CD4-positive, alpha-beta T cell treated with Interleukin-21 for 1 hour (primary cell): ENCODE measurements around the gene SNTG2.
A peak's percentile ranks its signal among the peaks of the same experiment; 100 is the strongest.

Experiments used
- DNase-seq: peaks from one replicate; pipeline ENCODE4 v3.0.0-alpha.2; 2020

SNTG2 gene

DNA sequence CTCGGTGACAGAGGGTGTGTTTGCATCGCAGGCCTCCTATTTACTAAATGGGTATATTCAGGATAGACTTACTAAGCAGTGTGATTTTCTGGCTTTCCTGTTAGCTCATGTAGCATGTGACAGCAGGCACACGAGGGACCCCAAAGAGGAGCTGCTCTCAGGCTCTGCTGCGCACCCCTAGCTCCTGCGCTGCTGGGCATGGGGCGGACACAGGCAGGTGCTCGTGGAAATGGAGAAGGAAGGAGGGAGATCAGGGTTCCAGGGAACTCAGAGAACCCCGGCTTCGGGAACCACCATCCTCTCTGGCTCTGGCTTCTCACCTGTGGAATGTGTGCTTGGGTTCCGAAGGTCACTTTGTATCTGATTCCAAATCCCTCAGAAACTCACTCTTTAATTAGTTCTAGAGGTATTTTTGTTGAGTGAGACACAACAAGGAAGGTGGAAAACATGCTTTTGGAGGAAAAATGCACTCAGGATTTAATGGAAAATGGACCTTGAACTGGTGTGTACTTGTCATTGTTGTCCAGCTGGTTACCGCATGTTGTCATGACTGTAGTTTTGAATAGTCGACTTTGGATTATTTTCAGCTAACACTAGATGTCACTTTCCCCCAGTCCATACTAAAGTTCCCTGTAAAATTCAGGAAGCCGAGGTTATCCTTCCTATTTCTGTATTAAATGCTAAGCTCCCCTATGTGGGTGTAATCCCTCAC is 3.5 kb downstream of the SNTG2 start:
- DNase-seq = no peak

DNA sequence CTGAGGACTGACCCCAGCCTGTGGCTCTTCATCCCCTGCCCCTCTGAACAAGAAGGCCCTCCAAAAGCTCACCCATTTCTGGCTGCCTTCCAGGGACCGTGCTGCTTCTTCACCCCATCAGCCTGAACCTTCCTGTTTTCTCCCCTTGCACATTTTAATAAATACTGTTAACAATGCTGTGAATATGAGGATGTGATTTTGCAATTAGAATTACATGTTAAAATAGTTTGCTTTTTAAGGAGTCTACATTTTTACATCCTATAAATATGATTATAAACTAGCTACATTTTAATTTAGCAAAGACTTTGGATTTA is 4.0 kb downstream of the SNTG2 start:
- DNase-seq = no peak

DNA sequence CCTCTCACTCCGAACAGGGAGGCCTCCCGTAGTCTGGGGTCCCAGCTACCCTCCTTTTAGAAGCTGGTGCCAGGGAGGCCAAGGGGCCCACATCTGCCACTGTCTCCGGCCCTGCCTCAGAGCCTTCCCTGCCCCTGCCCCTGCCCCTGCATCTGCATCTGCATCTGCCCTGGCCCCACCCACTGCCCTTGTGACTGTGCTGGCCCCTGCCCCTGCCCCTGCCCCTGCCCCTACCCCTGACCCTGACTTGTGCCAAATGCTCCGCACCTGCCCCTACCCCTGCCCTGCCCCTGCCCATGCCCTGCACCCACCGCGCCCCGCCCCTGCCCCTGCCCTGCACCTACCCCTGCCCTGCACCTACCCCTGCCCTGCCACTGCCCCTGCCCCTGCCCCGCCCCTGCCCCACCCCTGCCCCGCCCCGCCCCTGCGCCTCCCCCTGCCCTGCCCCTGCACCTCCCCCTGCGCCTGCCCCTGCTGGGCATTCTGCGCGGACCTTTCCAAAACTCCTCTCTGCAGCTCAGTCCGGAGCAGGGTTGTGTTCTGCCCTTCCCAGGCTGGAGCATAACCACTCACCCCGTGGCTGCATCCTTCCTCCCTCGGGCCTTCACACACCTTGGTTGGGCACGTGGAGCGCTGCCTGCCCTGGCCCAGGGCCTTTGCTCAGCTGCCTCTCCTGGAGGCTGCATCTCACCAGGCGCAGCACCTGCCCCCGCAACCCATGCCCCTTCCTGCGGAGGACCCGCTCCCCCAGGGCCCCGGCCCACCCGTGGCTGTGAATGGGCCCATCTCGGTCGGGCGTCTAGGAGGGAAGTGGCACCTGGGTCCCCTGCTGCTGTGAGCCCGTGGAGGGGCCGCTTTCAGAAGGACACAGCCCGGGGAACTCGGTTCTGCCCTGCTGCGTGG is 5.4 kb downstream of the SNTG2 start:
- no peak for DNase-seq

DNA sequence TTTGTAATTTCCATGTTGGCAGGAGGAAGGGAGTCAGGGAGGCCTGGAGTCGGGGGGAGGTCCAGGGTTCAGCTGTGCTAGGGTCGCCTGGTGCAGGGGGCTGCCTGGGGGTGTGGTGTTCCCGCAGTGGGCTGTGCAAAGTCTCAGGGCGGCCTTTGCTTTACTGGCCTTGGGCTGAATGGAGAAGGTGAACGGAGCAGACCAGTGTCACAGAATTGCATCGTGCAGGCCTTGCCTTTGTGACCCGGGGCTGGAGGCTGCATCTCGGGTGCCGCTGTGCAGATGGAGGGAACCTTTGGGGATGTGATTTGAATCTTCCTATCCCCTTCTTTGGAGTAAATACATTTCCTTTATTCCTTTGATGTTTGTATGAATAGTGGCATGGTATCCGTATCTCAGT is 8.8 kb downstream of the SNTG2 start:
- DNase-seq = no peak

DNA sequence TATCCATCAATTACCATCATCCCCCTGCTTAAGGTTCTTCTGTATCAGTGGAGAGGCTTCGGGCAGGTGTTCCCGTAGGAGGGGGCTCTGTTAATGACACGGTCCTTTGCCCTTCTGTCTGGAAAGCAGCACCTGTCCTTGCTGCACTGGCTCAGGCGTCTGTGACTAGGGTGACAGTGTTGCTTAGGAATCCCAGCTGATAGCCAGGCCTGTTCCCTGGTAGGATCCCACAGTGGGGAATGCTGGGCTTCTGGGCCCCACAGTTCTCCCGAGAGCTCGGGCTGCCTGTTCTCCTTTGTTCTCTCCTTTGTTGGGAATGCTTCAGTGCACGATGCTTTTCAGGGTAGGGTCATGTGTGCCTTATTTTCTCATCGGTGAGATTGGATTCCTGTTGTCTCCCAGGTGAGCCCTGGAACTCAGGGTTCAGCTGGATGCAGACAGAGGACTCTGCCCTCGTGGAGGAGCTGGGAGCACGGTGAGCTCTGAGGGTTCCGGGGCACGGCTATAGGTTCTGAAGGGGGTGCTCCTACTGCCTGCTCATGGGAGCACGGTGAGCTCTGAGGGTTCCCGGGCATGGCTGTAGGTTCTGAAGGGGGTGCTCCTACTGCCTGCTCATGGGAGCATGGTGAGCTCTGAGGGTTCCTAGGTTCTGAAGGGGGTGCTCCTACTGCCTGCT is 9.6 kb downstream of the SNTG2 start:
- DNase-seq = no peak

DNA sequence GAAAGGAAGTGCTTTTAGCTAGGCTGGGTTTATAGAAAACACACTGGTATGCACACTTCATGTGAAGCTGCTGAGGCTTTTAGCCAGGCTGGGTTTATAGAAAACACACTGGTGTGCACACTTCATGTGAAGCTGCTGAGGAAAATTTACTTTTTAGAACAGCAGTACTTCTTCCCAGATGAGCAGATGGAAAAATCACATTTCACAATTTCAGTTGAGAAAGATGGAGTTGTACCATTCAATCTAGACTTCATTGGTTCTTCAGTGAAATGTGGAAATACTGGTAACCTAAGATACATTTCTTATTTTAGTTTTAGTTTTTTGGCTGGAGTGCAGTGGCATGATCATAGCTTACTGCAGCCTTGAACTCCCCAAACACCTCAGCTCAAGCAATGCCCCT is 11.1 kb downstream of the SNTG2 start:
- no peak for DNase-seq

DNA sequence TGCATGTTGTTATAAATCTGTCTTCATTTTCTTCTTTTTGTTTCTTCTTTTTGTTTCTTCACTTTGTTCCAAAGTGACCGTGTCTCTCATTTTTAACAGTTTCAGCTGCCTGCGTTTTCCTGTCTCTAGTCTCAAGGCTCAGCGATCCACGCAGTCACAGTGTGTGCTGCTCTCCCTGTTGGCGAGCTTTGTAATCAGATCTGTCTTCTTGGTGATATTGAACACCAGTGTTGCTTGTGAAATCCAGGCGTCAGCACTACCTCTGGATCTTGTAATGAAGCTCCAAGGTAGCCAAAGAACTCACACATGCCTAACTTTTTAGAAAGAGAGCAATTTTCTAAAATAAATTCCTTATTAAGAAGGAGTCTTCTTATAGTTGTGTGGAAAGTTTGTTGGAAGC is 13.2 kb downstream of the SNTG2 start:
- no peak for DNase-seq

DNA sequence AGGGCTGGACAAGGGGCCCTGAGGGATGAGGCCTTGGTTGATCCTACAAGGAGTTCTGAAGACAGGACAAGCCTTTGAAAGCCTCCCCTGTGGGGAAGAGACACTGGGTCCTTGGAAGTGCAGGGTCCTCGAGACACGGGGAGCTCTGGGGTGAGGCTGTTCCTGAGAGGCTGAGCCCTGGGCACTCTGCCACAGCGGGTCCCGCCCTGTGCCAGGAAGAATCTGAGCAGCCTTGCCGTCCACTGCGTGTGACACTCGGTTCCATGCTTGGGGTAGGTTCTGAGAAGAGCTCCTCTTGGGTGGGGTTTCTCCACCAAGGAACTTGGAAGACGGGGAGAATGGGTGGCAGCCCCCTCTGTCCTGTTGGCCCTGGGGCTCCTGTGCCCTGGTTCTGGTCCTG is 13.9 kb downstream of the SNTG2 start:
- no peak for DNase-seq

DNA sequence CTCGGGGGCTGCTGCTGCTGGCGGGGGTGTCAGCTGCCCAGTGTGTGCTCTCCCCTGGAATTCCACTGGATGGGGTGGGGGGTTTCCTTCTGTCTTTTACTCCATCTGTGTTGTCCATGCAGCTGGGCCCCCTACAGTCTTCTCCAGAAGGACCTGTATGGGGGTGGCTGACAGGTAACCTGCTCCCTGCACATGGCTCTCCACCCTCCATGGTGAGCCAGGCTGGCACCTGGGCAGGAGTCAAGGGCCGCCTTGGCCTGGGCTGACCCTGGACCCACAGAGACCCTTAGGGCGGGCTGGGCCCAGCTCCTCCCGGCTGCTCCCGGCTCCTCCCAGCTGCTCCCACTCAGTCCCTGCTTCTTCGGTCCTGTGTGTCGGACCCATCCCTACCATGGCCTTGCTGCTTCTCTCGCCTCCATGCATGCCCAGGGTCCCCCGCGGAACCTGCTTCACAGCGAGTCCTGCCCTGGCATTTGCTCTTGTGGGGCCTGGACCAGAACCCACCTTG is 15.0 kb downstream of the SNTG2 start:
- DNase-seq = no peak

DNA sequence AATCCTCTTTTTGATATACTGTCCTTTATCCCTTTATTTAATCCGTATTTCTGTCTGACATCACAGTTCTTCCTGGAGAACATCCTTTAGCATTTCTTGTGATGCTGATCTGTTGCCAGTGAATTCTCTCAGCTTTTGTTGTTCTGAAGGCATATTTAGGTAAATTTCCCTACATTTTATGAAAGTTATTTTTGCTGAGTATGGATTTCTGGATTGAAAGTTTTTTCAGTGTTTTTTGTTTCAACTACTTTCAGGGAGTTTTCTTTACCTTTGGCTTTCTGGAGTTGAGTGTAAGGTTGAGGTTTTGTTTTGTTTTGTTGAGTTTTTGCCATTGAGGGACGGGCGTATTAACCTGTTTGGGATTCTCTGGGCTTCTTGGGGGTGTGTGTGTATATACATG is 22.5 kb downstream of the SNTG2 start:
- no peak for DNase-seq

DNA sequence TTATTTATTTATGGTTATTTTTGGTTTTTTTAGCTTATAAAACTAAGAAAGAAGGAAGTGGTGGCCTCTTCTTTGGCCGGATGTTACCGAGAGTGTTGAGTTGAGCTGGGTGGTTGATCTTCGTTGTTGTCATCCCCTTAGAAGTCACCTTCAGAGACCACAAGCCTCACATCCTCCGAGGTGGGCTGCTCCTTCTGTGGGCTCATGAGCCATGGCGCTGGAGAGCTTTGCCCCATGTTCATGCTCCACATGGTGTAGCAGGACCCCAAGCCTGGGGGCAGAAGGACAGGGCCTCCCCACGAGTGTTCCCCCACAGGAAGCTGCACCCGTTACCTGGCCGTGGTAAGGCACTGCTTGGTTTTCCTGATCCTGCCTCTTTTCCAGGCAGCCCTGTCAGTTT is 23.4 kb downstream of the SNTG2 start:
- DNase-seq = peak; percentile 16

DNA sequence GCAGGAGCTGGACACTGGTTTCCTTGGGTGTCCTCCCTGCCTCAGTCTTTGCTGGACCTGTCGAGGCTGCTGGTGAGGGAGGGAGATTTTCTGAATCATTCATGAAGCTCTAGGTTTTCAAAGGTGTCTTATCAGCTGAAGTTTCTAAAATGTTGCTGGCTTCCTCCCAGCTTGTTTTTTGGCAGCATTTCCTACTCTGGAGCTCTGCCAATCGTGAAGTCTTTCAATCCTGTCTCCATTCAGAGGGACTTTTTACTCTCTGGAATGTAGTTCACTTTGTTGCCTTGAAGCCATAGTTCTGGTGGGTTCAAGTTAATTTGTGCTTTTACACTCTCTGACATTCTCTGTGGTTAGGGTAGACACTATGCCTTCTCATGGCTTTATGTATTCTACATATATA is 23.9 kb downstream of the SNTG2 start:
- no peak for DNase-seq

DNA sequence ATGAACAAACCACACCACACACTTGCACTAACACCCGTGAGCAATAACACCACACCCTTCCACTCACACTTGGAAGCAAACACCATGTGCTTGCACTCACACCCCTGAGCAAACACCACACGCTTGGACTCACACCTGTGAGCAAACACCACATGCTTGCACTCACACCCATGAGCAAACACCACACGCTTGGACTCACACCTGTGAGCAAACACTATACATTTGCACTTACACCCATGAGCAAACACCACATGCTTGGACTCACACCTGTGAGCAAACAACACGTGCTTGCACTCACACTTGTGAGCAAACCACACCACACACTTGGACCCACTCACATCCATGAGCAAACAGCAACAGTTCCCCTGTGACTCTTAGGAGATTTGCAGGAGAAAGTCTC is 24.4 kb downstream of the SNTG2 start:
- no peak for DNase-seq

DNA sequence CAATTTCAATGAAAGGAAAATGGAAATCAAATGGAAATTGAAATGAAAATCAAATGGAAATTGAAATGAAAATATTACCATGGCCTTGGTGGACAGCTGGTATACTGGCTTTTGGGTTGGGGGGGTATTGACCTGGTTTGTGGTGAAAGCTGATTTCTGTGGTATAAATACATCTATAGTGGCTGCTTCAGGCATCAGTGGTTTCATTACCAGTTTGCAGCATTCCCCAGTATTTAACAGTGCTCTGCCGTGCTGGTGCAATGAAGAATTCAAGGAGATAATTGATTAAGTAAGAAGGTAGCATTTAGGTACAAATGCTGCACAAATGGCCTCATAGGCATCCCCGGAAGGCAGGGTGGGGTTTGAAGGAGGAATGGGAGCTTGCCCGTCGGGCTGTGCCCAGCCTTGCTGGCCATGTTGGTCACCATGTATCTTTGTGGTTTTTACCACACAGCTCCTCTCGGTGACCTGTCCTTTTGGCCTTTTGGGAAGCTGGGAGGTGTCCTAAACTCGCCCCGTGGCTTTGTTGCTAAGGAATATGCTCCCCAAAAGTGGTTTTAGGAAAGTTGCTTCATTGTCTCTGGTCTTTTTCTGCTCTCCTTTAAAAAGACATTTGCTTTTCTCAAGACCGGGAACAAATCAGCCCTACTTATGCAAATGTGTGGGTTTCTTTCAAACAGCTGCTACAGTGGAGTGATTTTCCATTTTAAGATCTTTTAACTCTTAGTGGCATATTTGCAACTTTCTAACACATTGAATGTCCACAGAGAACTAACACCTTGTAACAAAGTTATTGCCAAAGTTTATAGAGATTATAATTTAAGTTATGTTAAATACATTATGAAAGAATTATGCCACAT is 28.6 kb downstream of the SNTG2 start:
- no peak for DNase-seq

DNA sequence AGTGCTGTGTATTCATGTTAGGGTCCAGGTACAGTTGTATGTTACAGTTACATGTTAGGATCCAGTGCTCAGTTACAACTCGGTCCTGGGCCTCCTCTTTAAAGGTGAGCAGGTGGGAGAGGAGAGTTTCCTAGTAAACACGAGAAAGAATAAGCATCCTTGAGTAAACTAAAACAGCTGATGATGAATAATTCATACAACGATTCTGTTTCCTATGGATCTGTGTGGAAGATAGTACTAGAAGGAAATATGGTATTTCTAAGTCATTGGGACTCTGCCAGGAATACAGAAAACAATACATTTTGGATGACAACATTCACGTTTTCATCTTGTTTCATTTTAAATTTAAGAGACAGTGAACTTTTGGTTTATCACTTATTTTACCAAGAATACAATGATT is 29.5 kb downstream of the SNTG2 start:
- DNase-seq = no peak

DNA sequence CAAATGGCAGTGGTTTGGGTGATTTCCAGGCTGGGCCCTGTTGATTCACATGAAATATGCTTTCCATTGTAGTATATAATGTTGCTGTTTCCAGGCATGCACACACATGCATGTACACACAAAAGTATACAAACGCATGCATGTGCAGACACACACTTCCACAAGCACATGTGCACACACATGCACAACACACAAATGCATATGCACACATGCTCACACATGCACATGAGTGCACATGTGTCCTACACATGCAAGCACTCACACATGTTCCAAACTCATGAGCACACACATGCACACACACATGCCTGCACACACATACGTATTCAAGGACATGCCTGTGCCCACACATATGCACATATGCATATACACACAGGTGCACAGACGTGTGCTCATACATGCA is 30.6 kb downstream of the SNTG2 start:
- DNase-seq = no peak

DNA sequence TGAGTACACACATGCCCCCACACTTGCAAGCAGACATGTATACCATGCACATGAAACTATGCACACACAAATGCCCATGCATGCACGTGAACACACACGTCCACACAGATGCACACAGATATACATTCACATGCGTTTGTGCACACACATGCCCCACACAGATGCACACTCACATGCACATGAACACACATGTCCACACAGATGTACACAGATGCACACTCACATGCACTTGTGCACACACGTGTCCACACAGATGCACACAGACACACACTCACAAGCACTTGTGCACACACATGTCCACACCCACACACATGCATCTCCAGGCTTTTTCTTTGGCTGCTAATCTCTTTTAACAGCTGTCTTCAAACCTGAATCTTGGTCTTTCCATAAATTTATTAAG is 31.1 kb downstream of the SNTG2 start:
- DNase-seq = no peak

DNA sequence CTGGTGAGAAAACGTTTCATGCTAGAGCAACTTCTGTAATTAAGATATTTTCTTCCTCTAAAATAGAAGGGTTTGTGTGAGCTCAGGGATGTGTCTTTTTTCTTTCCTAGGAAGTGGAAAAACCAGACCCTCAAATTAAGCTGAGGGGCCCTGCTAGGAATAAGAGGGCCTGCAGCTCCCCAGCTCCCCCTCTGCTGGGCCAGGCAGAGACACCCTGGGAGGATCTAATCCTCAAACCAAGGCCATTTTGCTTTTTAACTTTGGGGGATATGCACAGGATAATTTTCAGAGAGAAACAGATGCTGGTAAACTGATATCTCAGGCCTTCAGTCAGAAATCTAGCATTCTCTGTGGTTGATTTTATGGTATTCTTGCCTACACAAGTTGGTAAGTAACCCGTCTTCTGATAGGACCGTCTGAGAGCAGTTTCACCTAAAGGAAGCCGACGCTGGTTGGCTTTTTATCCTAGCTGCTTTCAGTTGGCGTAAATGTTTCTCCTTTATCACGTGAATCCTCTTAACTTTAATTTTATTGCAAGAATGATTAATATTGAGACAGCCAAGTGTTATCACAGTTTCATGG is 34.8 kb downstream of the SNTG2 start:
- DNase-seq = no peak

DNA sequence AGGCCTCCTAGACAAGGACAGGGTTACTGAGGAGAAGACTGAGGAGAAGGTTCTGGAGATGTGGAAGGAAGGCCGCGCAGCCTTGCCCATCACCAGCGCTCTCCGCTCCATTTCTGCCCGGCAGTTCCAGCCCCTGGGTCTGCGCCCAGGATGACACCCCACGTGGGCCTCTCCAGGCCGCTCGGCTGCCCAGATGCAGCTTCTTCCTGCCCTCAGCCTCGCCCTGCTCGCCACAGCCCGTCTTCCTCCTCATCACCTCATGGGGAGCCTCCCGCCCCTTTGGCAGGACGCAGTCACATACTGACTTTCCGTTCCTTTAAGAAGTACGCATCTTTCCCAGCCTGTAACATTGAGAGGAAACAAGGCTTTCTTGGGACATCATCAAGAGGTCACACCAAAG is 37.1 kb downstream of the SNTG2 start:
- DNase-seq = no peak

DNA sequence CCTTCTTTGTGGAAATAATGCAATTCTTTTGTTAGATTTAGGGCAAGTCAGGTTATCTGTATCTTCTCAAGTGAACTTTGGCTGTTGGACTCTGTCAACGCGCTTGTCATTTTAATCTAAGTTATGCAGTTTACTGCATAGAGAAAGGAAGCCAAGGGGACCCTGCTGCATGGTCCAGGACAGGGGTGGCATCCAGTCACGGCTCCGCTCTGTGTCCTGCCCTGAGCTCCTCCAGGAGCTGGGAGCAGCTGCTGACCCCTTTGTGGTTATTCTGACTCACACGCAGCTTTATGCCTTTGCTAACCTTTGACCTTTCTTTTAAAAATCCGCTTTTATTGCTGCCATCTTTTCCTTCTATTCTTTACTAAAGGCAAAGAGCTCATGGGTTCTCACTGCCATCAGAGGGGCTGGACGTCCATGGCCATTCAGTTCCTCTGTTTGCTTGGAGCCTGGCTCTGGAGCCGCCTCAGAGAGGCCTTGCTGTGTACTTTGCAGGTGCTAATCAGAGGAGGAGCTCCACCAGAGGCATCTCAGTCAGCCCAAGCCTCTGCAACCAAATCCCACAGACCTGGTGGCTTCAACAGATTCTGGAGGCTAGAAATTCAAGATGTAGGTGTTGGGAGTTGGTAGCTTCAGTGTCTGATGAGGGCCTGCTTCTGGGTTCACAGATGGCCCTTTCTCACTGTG is 39.3 kb downstream of the SNTG2 start:
- no peak for DNase-seq

DNA sequence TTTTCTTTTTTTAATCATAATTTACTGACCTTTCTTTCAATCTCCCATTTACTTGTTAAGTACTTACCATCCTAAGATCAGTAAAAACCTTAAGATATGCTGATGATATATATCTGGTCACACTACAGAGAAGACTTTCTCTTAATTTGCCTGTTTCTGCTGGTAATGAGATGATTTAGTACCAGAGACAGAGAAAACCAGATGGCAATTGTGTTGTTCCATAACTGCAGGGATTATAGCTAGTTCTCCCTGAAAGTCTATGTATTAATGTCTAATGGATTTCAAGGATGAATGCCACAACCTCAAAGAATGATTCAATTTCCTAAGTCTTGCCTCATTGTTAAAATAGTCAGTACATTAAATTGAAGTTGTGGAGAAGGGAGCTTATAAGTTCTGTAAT is 40.3 kb downstream of the SNTG2 start:
- no peak for DNase-seq

DNA sequence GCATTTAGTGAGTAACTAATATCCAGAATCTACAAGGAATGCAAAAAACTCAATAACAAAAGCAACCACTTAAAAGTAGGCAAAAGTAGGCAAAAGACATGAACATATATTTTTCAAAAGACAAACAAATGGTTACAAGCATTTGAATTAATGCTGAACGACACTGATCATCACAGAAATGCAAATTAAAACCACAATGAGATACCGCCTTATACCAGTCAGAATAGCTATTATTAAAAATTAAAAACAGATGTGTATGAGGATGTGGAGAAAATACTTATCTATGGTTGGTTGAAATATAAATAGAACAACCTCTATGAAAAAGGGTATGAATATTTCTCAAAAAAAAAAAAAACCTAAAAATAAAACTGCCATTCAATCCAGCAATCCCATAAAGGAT is 51.7 kb downstream of the SNTG2 start:
- DNase-seq = no peak
